Stimulated activated CD8-positive, alpha-beta memory T cell treated with anti-CD3 and anti-CD28 coated beads, Interleukin-7, amount 100 ng/mL, for 48 hours (primary cell): Measurements from ENCODE around the gene PZP.
"Not testable (repeated sequence)": the region's sequence is repeated elsewhere in the genome, so short reads cannot be mapped to it uniquely, and the experiment has no call there.

Experiments used
- DNase-seq, 2 donors: peaks; one replicate each; pipeline ENCODE4 v3.0.0-alpha.2; 2020; ENCODE audit warnings: low read depth in 1 of 2; ENCODE audit errors: extremely low read depth in 1 of 2

PZP gene

GRCh38 chr12:9184276-9184675, 23.9 kb downstream of the PZP start:
- DNase-seq, result no peak

- DNase-seq, result no peak
Measured at GRCh38 chr12:9180810-9181209, 27.4 kb downstream of the PZP start.

- DNase-seq, result no peak
Measured at GRCh38 chr12:9179781-9180180, 28.4 kb downstream of the PZP start.

GRCh38 chr12:9169979-9170634, 38.1 kb downstream of the PZP start:
- no peak for DNase-seq

GRCh38 chr12:9167345-9167744, 40.9 kb downstream of the PZP start:
- DNase-seq, result not testable (repeated sequence)

- no peak for DNase-seq
Measured at GRCh38 chr12:9163392-9163791, 44.8 kb downstream of the PZP start.

- DNase-seq, result no peak
Measured at GRCh38 chr12:9156119-9156518, 52.1 kb downstream of the PZP start.

- no peak for DNase-seq
Measured at GRCh38 chr12:9149372-9149771, 58.8 kb downstream of the PZP start.

- no peak for DNase-seq
Measured at GRCh38 chr12:9148926-9149325, 59.3 kb downstream of the PZP start.

- no peak for DNase-seq
Measured at GRCh38 chr12:9147461-9147860, 60.7 kb downstream of the PZP start.

- DNase-seq, result no peak
Measured at GRCh38 chr12:9144730-9145106, 63.5 kb downstream of the PZP start.

- no peak for DNase-seq
Measured at GRCh38 chr12:9143929-9144729, 64.1 kb downstream of the PZP start.

- no peak for DNase-seq
Measured at GRCh38 chr12:9143137-9143536, 65.1 kb downstream of the PZP start.

- not testable (repeated sequence) for DNase-seq
Measured at GRCh38 chr12:9139588-9140290, 68.5 kb downstream of the PZP start.

- DNase-seq, result no peak
Measured at GRCh38 chr12:9135903-9136310, 72.3 kb downstream of the PZP start.

- DNase-seq, result no peak
Measured at GRCh38 chr12:9134981-9135628, 73.1 kb downstream of the PZP start.

GRCh38 chr12:9133216-9133916, 74.8 kb downstream of the PZP start:
- no peak for DNase-seq

- no peak for DNase-seq
Measured at GRCh38 chr12:9132008-9132535, 76.1 kb downstream of the PZP start.

- no peak for DNase-seq
Measured at GRCh38 chr12:9130244-9130643, 78.0 kb downstream of the PZP start.

GRCh38 chr12:9127936-9128663, 80.1 kb downstream of the PZP start:
- DNase-seq, result no peak
